GM19193 (cell line): ENCODE data around the gene CNTNAP5.

ENCODE experiments used
- POLR2A ChIP-seq: IDR thresholded peaks from 4 replicates; pipeline ENCODE4 v1.6.1; 2011; ENCODE audit not compliant: insufficient read depth, insufficient read length; ENCODE audit errors: extremely low read depth

The CNTNAP5 gene

GRCh38 chr2:124025171-124025580 lies at the start of gene CNTNAP5:
Gene CNTNAP5 (plus strand): TSS chr2:124025287. CDS start chr2:124025651, 364 bp downstream.
- TF ChIP-seq POLR2A = no peak

- no peak for TF ChIP-seq POLR2A
These were observed 48.9 kb upstream of the CNTNAP5 start for GRCh38 chr2:123976054-123976648.

- no peak for TF ChIP-seq POLR2A
These were observed 31.3 kb upstream of the CNTNAP5 start for GRCh38 chr2:123993728-123994323.

GRCh38 chr2:123999681-124000080 lies 25.4 kb upstream of the CNTNAP5 start:
- no peak for TF ChIP-seq POLR2A

- TF ChIP-seq POLR2A = no peak
These were observed 23.2 kb upstream of the CNTNAP5 start for GRCh38 chr2:124001696-124002430.

- no peak for TF ChIP-seq POLR2A
These were observed 6.2 kb upstream of the CNTNAP5 start for GRCh38 chr2:124018890-124019289.

- TF ChIP-seq POLR2A = no peak
These were observed 421 bp upstream of the CNTNAP5 start for GRCh38 chr2:124024561-124025170.

GRCh38 chr2:124025891-124026434 lies 876 bp downstream of the CNTNAP5 start:
- TF ChIP-seq POLR2A = no peak

- no peak for TF ChIP-seq POLR2A
These were observed 1.4 kb downstream of the CNTNAP5 start for GRCh38 chr2:124026503-124026902.

GRCh38 chr2:124027182-124027581 lies 2.1 kb downstream of the CNTNAP5 start:
- no peak for TF ChIP-seq POLR2A

GRCh38 chr2:124032799-124033198 lies 7.7 kb downstream of the CNTNAP5 start:
- no peak for TF ChIP-seq POLR2A

- TF ChIP-seq POLR2A = no peak
These were observed 9.2 kb downstream of the CNTNAP5 start for GRCh38 chr2:124034265-124034664.

GRCh38 chr2:124035001-124035400 lies 9.9 kb downstream of the CNTNAP5 start:
- no peak for TF ChIP-seq POLR2A

GRCh38 chr2:124039032-124039431 lies 13.9 kb downstream of the CNTNAP5 start:
- TF ChIP-seq POLR2A = no peak

GRCh38 chr2:124039762-124040291 lies 14.7 kb downstream of the CNTNAP5 start:
- no peak for TF ChIP-seq POLR2A
